Ishikawa (cell line): ENCODE measurements around the gene ZNF408.

Experiments
- CREB1 ChIP-seq: IDR thresholded peaks from 2 replicates; pipeline ENCODE4 v1.6.1; 2012; ENCODE audit warnings: low read depth
- EGR1 ChIP-seq: IDR thresholded peaks from 2 replicates; pipeline ENCODE4 v1.6.1; 2012
- EP300 ChIP-seq: IDR thresholded peaks from 2 replicates; pipeline ENCODE4 v1.6.1; 2012; ENCODE audit warnings: borderline replicate concordance
- RAD21 ChIP-seq: IDR thresholded peaks from 2 replicates; pipeline ENCODE4 v1.6.1; 2012; ENCODE audit warnings: low read depth
- TCF12 ChIP-seq: IDR thresholded peaks from 2 replicates; pipeline ENCODE4 v1.6.1; 2012; ENCODE audit warnings: low read depth
- TEAD4 ChIP-seq: IDR thresholded peaks from 2 replicates; pipeline ENCODE4 v1.6.1; 2012
- YY1 ChIP-seq: IDR thresholded peaks from 2 replicates; pipeline ENCODE4 v1.6.1; 2012; ENCODE audit warnings: low read depth
- ZBTB7A ChIP-seq: IDR thresholded peaks from 2 replicates; pipeline ENCODE4 v1.6.1; 2012; ENCODE audit warnings: low read depth
- TF ChIP-seq, protein P1 (sequence below): IDR thresholded peaks from 2 replicates; pipeline ENCODE4 v1.6.1; 2012; ENCODE audit warnings: low read depth, mild to moderate bottlenecking
- TF ChIP-seq, protein P2 (sequence below): IDR thresholded peaks from 2 replicates; pipeline ENCODE4 v1.6.1; 2012

DNA sequence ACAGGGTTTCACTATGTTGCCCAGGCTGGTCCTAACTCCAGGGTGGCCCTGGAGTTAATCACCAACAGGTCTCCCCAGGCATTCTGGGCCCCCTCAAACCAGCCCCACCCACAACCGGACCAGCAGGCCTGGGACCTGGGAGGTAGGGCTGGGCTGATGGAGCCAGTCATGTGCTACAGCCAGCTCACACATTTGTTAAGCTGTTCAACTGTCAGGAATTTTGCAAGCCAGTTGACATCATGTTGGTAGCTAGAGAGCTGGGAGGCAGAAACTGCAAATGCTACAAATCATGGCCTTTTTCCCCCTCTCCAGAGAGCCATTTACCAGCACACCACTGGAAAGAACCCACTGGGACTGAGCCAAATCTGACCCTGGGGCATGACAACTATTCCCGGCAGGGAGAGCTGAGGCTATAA lies 7.2 kb upstream of the ZNF408 start:
- TF ChIP-seq, protein P1, sequence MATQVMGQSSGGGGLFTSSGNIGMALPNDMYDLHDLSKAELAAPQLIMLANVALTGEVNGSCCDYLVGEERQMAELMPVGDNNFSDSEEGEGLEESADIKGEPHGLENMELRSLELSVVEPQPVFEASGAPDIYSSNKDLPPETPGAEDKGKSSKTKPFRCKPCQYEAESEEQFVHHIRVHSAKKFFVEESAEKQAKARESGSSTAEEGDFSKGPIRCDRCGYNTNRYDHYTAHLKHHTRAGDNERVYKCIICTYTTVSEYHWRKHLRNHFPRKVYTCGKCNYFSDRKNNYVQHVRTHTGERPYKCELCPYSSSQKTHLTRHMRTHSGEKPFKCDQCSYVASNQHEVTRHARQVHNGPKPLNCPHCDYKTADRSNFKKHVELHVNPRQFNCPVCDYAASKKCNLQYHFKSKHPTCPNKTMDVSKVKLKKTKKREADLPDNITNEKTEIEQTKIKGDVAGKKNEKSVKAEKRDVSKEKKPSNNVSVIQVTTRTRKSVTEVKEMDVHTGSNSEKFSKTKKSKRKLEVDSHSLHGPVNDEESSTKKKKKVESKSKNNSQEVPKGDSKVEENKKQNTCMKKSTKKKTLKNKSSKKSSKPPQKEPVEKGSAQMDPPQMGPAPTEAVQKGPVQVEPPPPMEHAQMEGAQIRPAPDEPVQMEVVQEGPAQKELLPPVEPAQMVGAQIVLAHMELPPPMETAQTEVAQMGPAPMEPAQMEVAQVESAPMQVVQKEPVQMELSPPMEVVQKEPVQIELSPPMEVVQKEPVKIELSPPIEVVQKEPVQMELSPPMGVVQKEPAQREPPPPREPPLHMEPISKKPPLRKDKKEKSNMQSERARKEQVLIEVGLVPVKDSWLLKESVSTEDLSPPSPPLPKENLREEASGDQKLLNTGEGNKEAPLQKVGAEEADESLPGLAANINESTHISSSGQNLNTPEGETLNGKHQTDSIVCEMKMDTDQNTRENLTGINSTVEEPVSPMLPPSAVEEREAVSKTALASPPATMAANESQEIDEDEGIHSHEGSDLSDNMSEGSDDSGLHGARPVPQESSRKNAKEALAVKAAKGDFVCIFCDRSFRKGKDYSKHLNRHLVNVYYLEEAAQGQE: no peak
- TF ChIP-seq TEAD4 (no peak), YY1 (no peak), CREB1 (no peak), TCF12 (no peak), EP300 (no peak), EGR1 (no peak), RAD21 (no peak), ZBTB7A (no peak)
- TF ChIP-seq, protein P2, sequence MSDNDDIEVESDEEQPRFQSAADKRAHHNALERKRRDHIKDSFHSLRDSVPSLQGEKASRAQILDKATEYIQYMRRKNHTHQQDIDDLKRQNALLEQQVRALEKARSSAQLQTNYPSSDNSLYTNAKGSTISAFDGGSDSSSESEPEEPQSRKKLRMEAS: no peak
